HG03558 (cell line): Measurements from ENCODE around the gene DPP6.
"Not testable (repeated sequence)": the region's sequence is repeated elsewhere in the genome, so short reads cannot be mapped to it uniquely, and the experiment has no call there.

Experiments used
- ATAC-seq: cut with Tn5 transposase; IDR thresholded peaks from one replicate; pipeline ENCODE4 v1.9.1; 2021; ENCODE audit warnings: moderate number of reproducible peaks; ENCODE audit not compliant: unreplicated experiment; ENCODE audit errors: extremely low read depth

The DPP6 gene

DNA sequence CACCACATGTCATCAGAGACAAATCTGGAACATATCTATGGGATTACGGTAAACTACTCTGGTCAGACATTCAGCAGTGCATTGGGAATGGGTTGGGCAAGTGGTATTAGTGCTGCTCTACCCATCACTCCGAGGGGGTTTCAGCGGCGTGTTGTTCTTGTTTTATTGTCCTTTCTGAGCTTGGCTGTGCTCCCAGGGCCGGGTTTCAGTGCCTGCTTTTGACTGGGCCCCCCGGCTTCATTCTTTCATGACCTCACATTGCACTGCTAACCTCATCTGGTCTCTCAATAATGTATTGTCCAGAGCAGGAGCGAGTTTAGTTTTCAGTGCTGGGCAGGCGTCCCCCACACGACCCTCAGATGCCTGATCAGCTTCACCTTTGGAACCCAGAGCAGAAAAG lies 586.1 kb downstream of the DPP6 start:
- ATAC-seq: no peak

DNA sequence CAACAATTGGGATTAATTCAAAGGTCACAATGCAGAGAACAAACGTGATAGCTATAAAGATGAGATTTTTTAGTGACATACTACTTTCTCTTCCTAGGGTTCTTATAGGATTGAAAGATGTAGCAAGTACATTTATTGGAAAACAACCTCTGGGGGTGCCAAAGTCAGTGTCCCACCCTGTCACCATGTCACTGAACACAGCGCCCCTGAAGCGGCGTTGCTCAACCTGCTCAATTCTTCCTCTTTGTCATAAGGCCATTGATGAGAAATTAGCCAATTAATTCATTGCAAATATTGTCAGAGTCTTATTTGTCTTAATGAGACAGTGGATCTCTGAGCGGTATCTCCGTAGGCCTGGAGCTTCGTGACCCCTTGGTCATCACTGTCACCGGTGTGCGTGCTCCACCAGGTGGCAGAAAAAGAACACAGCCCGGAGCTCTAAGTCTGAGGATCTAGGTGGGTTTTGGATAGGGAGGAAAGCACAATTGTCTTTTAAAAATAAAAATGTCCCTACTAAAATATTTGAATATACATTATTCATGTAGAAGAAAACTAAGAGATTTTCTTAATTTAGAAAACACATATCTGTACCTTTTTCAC lies 588.2 kb downstream of the DPP6 start:
- no peak for ATAC-seq

DNA sequence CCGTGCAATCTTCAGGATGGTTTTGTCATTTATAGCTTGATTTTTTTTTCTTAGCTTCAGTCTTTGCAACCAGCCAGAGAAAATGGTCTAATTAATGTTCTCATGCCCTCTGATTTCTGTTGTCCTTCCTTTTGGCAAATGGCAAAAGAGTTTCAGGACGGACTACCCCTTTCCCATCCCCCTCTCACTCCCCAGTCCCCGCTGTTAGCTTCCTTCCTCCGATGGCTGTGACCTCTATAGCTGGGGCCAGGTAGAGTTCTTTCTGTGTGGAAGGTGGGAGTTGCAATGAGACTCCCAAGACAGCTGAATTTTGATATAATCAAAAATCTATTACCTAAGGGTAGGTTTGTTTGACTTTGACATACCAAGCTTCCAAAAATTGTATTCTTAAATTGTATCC lies 588.7 kb downstream of the DPP6 start:
- ATAC-seq: no peak

DNA sequence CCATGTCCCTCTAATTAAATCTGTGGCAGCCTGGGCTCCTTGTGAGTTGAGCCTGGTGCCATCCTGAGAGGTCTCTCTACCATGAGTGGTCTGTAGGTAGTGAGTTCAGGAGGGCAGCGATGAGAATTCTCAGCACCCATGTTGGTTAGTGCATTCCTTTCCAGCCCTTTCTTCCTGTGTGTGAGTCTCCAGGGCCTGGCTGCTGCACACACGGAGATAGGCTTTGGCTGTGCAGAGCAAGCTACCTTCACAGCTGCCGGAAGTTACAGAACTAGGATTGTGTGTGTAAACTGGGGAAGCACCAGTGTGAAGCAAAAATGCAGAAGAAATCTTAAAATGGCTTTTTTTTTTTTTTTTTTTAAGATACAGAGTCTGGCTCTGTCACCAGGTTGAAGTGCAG lies 592.2 kb downstream of the DPP6 start:
- no peak for ATAC-seq

DNA sequence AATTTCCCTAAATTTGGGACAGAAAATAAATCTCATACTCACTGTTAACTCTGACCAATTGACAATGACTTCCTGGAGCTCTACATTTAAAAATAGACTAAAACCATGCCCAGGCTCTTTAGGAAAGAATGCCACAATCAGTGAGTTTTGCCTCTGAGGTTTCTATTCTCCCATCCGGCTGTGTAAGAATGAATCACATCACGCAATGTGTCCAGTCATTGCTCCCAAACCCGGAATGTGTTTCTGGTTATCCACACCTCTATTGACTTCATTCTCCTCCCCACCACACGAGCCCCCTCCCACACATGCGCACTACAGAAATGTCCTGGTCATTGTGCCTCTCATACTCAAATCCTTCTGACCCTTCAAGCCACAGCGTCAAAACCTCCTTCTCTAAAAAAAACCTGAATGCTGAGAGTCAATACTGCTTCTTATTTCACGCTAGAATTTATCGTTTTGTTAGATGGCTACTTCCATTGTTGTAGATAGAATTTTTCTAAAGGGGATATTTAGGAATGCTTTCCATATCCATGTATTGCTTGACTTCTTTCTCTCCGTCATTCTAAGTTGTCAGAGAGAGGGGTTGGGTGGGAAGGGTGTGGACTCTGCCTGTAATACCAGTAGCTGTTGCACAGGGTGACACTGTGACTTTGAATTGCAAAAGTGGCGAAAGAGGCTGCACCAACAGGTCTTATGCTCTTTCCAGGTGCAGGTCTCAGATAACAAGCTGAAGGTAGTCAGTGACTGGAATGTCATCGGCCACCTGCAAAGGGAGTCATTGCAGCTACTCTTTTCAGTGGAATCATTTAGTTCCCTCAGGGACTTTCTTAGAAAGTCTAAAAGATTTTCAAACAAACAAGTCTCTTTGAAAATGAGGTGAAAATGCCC lies 594.2 kb downstream of the DPP6 start:
- no peak for ATAC-seq

DNA sequence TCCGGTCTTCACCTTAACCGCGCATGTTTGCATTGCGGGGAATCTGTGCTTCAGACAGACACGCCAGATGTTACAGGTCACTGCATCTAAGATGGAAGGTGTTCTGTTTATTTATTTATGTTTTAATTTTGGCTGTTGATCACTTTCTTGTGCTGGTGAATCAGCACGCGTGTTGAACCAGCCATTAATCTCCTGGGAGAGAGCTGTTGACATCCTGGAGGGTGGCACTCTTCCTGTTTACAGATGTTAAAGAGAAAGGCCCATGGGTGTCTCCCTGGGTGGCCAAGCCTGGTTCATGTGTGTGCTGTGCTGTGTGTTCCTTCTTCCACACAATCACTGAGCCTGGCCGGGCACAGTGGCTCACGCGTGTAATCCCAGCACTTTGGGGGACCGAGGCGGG lies 595.4 kb downstream of the DPP6 start:
- ATAC-seq: no peak

DNA sequence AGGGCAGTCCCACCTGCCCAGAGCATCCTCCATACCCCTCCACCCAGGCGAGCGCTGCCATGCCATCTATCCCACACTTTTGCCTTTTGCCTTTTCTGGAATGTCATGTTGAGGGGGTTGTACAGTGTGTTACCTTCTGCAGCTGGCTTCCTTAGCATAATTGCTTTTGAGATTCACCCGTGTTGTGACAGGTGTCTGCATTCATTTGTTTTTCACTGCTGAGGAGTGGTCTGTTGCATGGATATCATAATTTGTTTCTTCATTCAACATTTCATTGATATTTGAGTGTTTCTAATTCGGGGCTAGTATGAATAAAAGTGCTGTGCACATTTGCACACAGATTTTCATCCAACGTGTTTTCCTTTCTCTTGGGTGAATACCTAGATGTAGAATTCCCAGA lies 596.8 kb downstream of the DPP6 start:
- ATAC-seq: no peak

DNA sequence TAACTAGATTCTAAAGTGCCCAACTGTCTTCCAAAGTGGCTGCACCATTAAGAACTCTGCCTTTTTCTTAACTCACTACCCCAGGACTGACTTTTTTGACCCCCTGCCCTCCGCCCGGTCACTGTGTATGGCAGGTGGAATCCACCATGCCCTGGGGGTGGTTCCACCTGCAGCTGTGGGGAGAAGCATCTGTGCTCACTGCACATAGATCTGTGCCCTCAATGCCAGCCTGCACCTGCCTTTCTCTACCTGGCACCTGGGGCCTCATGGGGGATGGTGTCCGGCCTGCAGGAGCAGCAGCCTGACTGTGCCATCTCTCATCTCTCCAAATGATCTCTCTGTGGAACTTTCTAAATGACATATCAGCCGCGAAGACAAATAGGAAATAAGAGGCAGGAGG lies 597.2 kb downstream of the DPP6 start:
- ATAC-seq: no peak

DNA sequence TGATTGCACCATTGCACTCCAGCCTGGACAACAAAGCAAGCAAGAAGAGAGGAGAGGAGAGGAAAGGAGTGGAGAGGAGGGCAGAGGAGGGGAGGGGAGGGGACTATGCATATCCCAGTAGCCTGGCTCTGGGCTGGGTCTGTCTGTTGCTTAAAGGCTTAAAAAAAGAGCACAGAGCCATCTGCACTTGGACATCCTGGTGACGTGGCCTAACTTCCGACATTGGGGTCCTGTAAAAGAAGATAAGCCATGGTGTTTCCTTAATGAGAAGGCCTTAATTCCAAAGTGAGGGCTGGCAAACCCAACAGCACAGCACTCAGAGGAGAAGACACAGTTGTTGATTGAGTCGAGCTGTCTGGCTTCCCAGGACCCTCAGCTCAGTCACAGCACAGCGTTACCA lies 598.1 kb downstream of the DPP6 start:
- no peak for ATAC-seq

DNA sequence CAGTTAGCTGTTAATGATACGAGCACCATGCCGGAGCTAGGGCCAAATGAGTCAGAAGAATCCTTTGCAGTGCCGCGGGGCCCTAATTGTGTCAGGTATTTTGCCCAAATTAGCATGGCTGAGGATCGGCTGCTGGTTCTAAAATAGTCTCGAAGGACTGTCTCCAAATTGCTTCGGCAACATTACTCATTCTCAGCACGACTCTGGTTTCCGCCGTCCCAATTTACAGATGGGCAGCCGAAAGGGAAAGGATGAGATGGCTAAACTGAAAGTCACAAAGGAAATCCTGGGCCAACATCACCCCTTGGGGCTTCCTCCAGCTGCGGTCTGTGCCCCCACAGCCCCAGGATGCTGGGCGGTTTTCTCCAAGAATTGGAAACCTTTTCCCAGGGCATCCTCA lies 599.3 kb downstream of the DPP6 start:
- ATAC-seq: no peak

DNA sequence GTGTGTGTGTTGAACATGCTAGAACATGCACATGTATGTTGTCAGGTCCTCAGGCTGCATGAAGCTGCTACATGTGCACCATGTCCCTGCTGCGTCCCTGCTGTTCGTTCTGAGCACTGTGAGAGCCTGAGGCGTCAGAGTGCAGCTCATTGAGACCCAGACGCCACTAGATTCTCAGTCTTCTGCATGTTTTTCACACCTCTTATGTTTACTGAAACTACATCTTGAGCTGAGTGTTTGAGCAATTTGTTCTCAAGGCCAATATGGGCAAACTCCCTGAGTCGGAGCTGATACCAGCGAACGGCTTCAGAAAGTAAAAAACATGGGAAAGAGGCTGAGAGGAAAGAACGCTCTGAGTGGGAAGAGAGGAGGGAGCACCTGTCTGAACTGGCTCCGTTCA lies 600.4 kb downstream of the DPP6 start:
- no peak for ATAC-seq

DNA sequence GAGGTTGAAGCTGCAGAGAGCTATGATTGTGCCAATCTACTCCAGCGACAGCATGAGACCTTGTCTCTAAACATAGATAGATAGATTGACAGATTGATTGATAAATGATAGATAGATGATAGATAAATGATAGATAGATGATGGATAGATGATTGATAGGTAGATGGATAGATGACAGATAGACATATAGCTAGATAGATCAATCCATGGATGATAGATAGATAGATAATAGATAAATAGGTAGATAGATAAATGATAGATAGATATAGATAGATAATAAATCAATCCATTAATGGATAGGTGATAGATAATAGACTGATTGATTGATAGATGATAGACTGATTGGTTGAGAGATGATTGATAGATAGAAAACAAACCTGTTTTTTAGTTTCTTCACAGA lies 601.1 kb downstream of the DPP6 start:
- ATAC-seq: no peak

DNA sequence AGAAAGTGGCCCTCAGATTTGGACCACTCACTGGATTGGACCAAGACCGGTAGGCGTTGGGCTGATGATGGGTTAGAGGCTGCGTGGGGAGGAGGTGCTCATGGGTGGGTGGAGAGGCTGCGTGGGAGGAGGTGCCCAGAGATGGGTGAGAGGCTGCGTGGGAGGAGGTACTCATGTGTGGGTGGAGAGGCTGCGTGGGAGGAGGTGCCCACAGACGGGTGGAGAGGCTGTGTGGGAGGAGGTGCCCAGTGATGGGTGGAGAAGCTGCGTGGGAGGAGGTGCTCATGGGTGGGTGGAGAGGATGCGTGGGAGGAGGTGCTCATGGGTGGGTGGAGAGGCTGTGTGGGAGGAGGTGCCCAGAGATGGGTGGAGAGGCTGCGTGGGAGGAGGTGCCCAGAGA lies 604.4 kb downstream of the DPP6 start:
- no peak for ATAC-seq

DNA sequence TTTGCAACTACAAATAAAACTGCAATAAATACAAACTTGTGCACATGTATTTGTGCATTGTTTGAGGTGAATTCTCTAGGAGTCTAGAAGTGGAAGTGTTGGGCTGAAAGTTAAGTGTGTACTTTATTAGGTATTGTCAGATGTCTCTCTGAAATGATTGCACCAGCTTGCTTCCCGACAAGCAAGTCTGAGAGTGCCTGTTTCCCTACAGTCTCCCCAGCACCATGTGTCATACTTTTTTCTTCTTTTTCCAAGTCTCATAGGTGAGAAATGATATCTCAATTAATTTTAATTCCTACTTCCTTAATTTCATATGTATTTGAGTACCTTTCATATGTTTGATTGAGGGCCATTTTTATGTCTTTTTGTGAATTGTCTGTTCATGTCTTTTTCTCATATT lies 614.6 kb downstream of the DPP6 start:
- ATAC-seq: no peak

DNA sequence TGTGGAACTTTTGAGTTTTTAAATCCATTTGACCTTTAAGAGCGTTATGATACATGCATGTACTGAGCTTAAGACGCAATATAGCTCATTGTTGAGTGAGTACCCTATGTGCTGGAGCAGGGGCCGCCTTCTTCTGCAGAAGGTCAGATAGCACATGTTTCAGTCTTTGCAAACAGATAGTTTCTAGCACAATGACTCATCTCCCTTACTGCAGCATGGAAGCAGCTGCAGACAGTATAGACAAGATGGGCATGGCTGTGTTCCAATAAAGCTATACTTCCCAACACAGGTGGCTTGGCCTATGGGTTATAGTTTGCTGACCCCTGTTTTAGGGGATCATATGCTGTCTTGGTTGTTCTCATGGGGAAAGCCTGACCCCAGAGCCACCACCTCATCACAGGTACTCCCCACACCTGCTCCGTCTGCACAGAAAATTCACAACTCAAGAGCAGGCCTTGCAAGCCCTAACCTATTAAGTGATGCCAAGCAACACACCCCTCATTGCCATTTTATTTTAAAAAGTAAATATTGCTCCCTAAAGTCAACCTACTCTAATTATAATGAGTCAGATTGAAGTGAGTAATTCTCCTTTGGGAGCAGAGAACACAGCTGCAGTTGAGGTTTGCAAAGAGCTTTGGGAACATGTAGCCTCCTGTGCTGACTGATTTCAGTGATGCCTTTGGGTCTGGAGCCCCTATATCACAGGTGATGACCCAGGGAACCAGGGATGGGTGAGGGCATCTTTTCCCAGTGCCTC lies 620.6 kb downstream of the DPP6 start:
- no peak for ATAC-seq

DNA sequence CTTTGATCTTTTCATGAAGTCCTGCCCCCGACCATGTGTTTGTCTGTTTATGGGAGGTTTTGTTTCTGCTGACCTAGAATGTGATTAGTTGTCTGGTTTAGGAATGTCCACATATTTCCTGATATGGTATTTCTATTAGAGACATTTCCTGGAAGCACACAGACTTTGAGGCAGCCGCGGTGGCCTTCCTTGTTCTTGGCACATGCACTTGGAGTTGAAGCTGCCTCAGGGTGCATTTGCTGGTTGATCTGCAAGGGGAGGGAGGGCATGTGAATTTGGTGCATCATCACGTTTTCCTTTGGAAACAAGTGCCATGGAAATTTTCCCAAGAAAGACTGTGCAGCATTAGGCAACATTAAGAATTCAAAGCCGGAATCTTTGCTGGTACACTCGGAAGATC lies 622.0 kb downstream of the DPP6 start:
- ATAC-seq: no peak

DNA sequence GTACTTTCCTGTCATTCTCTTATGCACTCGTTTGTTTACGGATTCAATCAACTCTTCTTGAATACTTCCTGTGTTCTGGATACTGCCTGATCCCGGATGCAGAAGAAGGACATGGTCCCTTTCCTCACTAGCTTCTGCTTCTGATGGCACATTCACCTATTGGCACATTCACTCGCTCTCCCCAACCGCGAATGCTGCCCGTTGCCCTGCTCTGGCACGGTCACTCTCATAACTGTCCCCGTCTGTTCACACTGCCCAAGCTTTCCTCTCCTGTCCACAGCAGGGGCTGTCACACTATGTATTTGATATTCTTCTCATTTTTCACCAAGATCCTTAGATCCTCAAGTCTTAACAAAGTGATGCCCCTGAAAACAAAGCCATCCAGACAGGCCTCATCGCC lies 623.4 kb downstream of the DPP6 start:
- no peak for ATAC-seq

DNA sequence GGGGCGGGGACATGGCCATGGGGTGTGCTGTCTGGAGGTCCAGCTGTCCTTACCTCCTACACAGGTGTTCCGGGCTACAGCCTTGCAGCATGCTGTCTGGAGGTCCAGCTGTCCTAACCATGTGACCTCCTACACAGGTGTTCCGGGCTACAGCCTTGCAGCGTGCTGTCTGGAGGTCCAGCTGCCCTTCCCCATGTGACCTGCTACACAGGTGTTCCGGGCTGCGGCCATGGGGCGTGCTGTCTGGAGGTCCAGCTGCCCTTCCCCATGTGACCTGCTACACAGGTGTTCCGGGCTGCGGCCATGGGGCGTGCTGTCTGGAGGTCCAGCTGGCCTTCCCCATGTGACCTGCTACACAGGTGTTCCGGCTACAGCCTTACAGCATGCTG lies 623.8 kb downstream of the DPP6 start:
- ATAC-seq: not testable (repeated sequence)

DNA sequence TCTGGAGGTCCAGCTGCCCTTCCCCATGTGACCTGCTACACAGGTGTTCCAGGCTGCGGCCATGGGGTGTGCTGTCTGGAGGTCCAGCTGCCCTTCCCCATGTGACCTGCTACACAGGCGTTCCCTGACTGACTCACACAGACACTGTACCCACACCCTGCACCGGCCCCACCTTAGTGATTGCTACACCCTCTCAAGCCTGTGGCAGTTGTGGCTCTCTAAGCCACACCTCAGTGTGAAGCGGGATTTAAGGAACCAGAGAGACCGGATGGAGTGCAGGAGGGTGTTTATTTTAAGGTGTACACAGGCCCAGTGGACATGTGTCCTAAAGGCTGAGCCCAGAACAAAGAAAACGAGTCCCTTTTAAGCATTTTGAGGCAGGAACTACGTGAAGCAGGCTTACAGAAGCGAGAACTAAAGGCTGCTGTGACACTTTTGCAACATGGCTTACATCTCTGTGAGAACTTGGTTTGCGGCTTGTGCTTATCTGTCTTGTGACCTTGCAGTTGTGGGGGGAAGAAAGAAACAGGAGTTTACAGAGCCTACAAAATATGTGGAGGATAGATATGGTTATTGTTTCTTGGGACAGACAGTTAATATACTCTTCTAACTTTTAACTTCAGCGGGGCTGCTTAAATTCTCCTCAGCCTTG lies 624.4 kb downstream of the DPP6 start:
- ATAC-seq: no peak

DNA sequence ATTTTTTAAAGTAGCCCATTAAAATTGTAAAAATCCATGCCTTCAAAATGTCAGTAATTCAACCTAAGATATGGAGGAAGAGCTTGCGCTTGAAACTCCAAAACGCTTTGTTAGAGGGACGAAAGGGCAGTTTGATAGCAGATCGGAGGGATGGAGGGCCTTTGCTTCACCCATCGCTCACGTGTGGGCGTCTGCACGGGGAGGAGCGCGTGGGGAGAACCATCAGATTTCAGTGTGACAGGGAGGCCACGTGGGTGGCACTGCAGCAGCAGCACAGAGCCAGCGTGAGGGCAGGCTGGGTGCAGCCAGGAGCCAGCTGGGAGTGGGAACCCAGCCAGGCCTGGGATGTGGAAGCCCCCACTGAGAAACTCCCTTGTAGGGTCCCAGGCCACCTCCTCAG lies 625.3 kb downstream of the DPP6 start:
- no peak for ATAC-seq

DNA sequence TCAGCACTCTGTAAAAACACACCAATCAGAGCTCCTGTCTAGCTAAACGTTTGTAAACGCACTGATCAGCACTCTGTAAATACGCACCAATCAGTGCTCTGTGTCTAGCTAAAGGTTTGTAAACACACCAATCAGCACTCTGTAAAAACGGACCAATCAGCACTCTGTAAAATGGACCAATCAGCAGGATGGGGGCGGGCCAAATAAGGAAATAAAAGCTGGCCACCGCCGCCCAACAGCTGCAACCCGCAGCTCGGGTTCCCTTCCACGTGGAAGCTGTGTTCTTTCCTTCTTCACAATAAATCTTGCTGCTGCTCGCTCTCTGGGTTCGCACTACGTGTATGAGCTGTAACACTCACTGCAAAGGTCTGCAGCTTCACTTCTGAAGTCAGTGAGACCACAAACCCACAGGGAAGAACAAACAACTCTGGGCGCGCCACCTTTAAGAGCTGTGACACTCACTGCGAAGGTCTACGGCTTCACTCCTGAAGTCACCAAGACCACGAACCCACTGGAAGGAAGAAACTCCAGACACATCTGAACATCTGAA lies 625.9 kb downstream of the DPP6 start:
- ATAC-seq: not testable (repeated sequence)
